ENCODE data around the gene ZNF22. TPM values are rescaled to one million over a fixed set of nuclear protein-coding genes. Genes with fewer than 3 reads are reported as not detected.

The ZNF22 gene
- total and polyA plus RNA-seq, 2 of the 8 experiments (the other 6 are each of a cell fraction or from before 2014, with no cell fraction given) = 18.2 to 45.2 TPM

- CTCF ChIA-PET (ENCODE audit: partially characterized antibody) = interaction anchor here (10.7 to 11.2 kb wide), 3 partner anchors 9 to 31 kb away, joined by 84 to 143 read pairs (median 119); no protein-coding TSS in a partner anchor
- Histone ChIP-seq H4K8ac (ENCODE audit: extremely low read depth, insufficient read depth, low read length) (no peak overlapping the region), H2BK15ac (ENCODE audit: low read length) (peak overlapping the region; percentile 62; the same call in 1 of the 2 replicates), H2AFZ (ENCODE audit: low read length) (no peak overlapping the region), H3K9me3 (ENCODE audit: insufficient read depth in 2 of 2, low read depth in 1 of 2, low read length in 1 of 2) (no peaks in the 10 kb centered on the region), H3K14ac (ENCODE audit: insufficient read length) (no peak overlapping the region), H3K18ac (ENCODE audit: extremely low read depth, low read length) (no peak overlapping the region), H3K79me2 (ENCODE audit: control insufficient read depth in 1 of 2, insufficient read depth in 2 of 2, low read length in 2 of 2) (no peaks in the 10 kb centered on the region; a peak in 1 of 4 replicates), H3K27me3 (replicated peaks in 1 of 4; ENCODE audit: control insufficient read depth in 3 of 4, extremely low read depth in 1 of 4, insufficient read depth in 3 of 4, low read length in 3 of 4) (peaks cover 0 to 7% (median 3%) of the 10 kb centered on the region in 4 experiments; a peak in 4 of 7 replicates), H2BK5ac (ENCODE audit: low read depth, low read length) (no peak overlapping the region), H3K9ac (replicated peaks in 1 of 4; ENCODE audit: extremely low read depth in 1 of 4, low read depth in 3 of 4, low read length in 3 of 4) (peak overlapping the region in 1 of 4 experiments; percentile 28; a peak in 2 of 7 replicates), H3K4ac (replicated peaks; ENCODE audit: insufficient read length, low read depth, low read length) (no peak overlapping the region), H3K56ac (replicated peaks; ENCODE audit: insufficient read length, low read depth, low read length) (no peak overlapping the region), H3K4me2 (ENCODE audit: insufficient read depth in 1 of 2, low read depth in 2 of 2, low read length in 2 of 2) (peak overlapping the region; percentile 90 to 97), H3K4me1 (replicated peaks in 1 of 4; ENCODE audit: control insufficient read depth in 3 of 4, insufficient read depth in 4 of 4, low read length in 3 of 4) (peaks cover 23 to 42% (median 31%) of the 10 kb centered on the region in 4 experiments), H4K5ac (ENCODE audit: insufficient read length, low read depth, low read length) (no peak overlapping the region), H3K23me2 (ENCODE audit: low read depth, low read length) (peaks cover 8% of the 10 kb centered on the region), H4K91ac (replicated peaks; ENCODE audit: insufficient read length, low read length) (no peak overlapping the region), H3K23ac (ENCODE audit: insufficient read length) (no peak overlapping the region), H4K20me1 (replicated peaks in 1 of 2; ENCODE audit: control insufficient read depth in 1 of 2, insufficient read depth in 2 of 2, low read length in 2 of 2) (no peaks in the 10 kb centered on the region), H3K36me3 (ENCODE audit: control insufficient read depth in 2 of 4, insufficient read depth in 4 of 4, low read length in 3 of 4) (no peaks in the 10 kb centered on the region), H3K79me1 (ENCODE audit: low read depth, low read length) (no peaks in the 10 kb centered on the region), H2BK12ac (ENCODE audit: low read depth, low read length) (no peak overlapping the region), H3K4me3 (ENCODE audit: extremely low read depth in 1 of 4, insufficient read depth in 2 of 4, low read depth in 3 of 4, low read length in 4 of 4) (peak overlapping the region in 2 of 4 experiments; percentile 77 to 87; a peak in 4 of 8 replicates), H3K27ac (ENCODE audit: low read depth, low read length) (no peak overlapping the region), H2AK5ac (ENCODE audit: low read depth, low read length) (no peak overlapping the region), H2BK20ac (ENCODE audit: low read length) (peak overlapping the region; percentile 15; the same call in 1 of the 2 replicates), H2BK120ac (replicated peaks; ENCODE audit: low read depth, low read length) (no peak overlapping the region)
- DNase-seq (ENCODE audit: low read depth in 1 of 2, low spot score in 2 of 2) = peak in 1 of 2 experiments; percentile 38
- WGBS, 2 experiments (ENCODE audit: extremely low coverage in 1 of 2, insufficient coverage in 1 of 2, insufficient read length in 1 of 2, insufficient replicate concordance in 2 of 2, low coverage in 1 of 2, low lambda C conversion rate in 2 of 2, missing lambda C conversion rate in 1 of 2) = 85% methylated on average over 7 of the region's 7 CpGs; no CpG with 5 or more reads in 1 of the 2 experiments
- TF ChIP-seq SIRT6 (IDR thresholded peaks at IDR 0.05; ENCODE audit: low read length) (no peak), RAD21 (IDR thresholded peaks at IDR 0.05 in 1 of 2, conservative IDR thresholded peaks at IDR 0.05 in 1 of 2; ENCODE audit: low read depth in 2 of 2, low read length in 2 of 2) (no peak), MAFK (IDR thresholded peaks at IDR 0.05; ENCODE audit: low read depth, low read length) (no peak), CHD1 (IDR thresholded peaks at IDR 0.05; ENCODE audit: low read depth, low read length) (no peak), JUND (IDR thresholded peaks at IDR 0.05; ENCODE audit: low read length) (no peak), RXRA (IDR thresholded peaks at IDR 0.05; ENCODE audit: insufficient read depth, low read depth, low read length) (no peak), ZNF274 (IDR thresholded peaks at IDR 0.05; ENCODE audit: borderline replicate concordance, extremely low read depth, low read length) (no peak), MAX (IDR thresholded peaks at IDR 0.05) (no peak)
- FAIRE-seq = no peak
- POLR2A ChIA-PET (ENCODE audit: partially characterized antibody) = interaction anchor here (0.8 to 1.3 kb wide), 3 partner anchors 17 to 40 kb away, joined by 3 to 5 read pairs (median 4); no protein-coding TSS in a partner anchor
Measured at GRCh38 chr10:44960482-44961229, 40.1 kb upstream of the ZNF22 start.
